OCI-LY3 (cell line): ENCODE results near the gene KRT80.

ENCODE experiments used
- CTCF ChIP-seq: fragments of 200-600, 300-600 bp; sonication (generic); IDR thresholded peaks from 2 replicates; pipeline ENCODE4 v1.5.1; 2014; ENCODE audit warnings: antibody characterized with exemption, low read length, low read depth
- EZH2phosphoT487 ChIP-seq: fragments of 200-600 bp; shearing (Covaris generic); IDR thresholded peaks from 2 replicates; pipeline ENCODE4 v1.6.1; 2018; ENCODE audit warnings: antibody characterized with exemption, mixed run types, low read depth

DNA sequence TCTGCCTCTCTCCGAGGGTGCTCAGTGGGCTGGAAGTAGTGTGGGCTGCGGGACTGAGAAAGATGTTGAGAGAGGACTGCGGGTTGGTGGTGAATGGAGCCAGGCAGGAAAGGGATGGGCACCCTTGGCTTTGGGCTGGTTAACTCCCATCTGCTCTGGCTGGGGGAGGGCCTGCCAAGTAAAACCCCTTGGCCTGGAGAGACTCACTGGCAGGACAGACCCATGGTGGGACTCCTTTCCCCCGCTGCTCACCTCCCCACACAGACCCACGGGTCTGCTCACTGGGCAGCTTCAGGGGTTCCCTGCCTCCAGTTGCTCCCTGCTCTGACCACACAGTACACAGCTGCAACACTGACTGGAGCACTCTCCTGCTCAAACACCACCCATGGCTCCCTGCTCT lies 54.1 kb downstream of the KRT80 start:
- TF ChIP-seq EZH2phosphoT487 (no peak), CTCF (no peak)
